T-helper 1 cell (primary cell): ENCODE results near the gene AFAP1.

Source experiments
- DNase-seq, 5 donors: peaks; one replicate each; pipeline ENCODE4 v3.0.0-alpha.2; 2012 to 2020

Gene AFAP1

DNA sequence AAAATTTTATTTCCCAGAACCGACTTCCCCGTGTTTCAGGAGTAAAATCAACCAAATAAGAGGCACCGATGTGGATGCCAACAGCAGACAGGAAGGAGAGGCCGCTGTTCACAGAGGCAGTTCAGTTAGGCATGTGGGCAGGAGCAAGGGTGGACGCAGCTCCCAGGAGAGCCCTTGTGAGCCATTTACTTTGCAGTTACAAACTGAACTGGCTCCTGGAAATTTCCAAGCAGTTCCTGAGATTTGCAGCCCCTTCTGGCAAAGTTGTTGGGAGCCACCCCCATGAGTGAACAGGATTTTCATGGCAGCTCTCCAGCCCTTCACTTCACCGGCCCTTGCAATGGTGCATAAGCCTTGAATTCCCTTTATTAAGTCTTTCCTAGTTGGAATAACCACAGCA, 189.1 kb downstream of the AFAP1 start:
- no peak for DNase-seq

DNA sequence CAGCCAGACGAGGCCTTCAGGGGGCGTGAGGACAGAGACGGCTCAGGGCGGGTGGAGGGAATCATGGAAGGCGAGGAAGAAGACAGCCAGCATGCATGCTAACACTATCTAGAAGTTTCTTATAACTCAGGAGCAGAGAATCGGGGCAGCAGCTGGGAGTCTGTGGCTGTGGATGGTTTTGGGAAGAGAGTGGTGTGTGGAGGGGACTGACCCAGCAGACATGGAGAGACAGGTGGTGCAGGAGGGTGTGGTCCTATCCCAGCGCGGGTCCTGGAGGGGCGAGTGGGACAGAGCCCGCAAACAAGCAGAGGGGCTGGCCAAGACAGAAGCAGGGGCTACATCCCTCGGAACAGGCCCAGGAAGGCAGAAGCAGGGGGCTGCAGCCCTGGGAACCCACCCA, 192.1 kb downstream of the AFAP1 start:
- DNase-seq, result no peak

DNA sequence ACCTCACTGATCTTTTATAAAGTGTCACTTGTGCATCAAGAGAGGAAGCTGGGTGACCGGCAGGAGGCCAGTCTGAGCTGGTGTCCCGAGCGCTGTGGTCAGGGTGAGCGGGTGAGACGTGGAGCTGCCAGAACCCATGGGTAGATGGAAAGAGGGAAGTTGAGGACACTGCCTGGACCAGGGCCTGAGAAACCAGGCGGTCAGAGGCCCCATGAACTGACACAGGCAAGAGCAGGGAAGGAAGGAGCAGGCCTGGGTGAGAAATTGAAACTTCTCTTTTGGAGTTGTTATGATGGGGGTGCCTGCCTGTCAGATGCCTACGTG, 192.6 kb downstream of the AFAP1 start:
- no peak for DNase-seq

DNA sequence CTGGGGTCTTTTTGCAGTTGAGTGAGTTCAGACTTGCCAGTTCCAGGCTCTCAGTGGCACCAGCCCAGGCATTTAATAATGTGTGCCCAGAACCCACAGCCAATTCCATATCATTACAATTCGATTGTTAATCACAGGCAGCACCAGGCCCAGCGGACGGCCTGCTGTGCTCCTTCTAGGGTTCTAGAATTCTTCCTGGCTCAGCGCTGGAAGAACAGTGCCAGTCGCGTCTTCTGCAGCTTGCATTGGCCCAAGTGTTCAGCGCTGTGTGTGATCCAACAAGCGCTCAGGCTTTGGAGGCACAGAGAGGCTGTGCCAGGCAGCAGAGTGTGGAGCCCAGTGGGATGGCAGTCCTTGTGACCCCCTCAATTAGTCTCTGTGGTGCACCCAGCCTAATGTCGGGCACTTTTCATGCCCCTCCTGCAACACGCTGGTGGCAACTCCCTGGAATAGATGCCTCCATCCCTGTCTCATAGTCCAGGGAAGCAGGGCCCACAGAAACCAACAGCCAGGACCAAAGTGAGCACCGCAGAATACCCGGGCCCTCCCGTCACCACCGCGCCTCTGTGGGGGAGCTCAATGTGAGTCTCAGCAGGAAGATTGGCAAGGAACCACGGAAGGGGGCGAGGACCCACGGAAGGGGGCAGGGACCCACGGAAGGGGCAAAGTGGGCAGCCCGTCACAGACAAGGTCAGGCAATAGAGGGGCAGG, 193.2 kb downstream of the AFAP1 start:
- DNase-seq, result no peak

DNA sequence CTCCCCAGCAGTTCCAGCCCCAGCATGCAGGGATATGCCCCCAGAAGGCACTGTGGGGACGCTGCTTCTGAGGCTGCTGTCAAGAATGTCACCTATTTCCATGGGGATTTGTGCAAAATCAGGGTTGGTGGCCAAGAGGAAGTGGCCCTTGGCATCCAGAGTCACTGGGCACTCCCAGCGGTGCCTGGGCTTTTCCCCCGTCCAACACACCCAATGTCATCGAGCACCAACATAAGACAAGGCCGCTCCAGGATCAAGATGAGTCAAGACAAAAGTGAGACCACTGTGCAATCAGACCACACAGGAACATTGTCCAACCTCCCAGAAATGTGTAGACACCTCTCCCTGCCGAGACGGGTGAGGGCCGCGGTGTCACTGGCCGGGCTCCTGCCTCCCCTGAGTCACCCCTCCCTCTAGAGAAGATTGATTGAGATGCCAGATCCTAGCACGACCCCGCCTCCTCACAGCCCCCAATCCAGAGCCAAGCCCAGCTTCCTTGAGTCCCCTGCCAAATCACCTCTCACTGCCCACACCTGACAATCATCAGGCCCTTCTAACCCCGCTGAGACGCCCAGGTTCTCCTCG, 194.3 kb downstream of the AFAP1 start:
- no peak for DNase-seq

DNA sequence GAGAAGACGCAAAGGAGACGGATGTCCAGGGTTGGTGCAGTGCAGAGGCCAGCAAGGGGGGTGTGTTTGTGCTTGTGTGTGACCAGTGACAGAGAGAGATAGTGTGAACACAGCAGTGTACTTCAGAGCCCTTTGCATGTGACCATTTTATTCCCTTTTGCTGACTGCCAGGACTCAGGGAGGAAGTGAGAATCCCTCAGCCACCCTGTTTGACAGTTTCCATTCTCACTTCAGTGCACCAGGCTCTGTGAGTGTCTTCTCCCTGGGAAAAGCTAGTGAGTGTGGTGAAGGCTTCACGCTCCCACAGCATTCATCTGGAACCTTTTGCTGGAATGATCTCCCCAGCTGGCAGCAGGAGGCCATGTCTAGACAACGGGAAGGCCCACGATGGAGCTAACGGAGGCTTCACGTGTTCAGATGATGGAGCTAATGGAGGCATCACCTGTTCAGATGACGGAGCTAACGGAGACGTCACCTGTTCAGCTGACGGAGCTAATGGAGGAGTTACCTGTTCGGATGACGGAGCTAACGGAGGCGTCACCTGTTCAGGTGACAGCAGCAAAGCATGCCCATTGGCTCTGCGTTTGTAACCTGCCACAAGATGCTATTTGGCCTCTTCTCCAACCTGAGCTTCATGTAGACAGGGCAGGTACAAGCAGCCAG, 195.4 kb downstream of the AFAP1 start:
- DNase-seq, result no peak

DNA sequence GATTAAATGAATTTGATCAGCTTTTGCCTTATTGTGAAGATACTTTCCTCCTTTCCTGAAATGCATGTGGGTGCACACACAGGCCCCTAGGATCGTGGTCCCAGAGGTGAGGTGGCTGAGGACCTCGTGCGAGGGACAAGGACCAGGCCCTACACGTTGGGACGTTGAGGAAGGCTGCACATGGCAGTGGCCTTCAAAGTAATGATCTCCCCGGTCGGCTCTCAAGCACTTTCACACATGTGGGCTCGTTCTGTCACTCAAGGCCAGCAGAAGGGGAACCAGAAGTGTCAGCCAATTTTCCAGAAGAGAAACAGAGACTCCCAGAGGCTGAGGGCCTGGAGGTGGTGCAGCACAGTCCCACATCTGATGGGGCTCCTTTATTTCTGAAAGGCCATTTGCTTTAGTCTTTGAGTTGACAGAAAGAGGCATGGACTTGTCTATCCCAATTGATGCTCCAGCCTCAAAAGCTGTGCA, 196.8 kb downstream of the AFAP1 start:
- DNase-seq, result no peak

DNA sequence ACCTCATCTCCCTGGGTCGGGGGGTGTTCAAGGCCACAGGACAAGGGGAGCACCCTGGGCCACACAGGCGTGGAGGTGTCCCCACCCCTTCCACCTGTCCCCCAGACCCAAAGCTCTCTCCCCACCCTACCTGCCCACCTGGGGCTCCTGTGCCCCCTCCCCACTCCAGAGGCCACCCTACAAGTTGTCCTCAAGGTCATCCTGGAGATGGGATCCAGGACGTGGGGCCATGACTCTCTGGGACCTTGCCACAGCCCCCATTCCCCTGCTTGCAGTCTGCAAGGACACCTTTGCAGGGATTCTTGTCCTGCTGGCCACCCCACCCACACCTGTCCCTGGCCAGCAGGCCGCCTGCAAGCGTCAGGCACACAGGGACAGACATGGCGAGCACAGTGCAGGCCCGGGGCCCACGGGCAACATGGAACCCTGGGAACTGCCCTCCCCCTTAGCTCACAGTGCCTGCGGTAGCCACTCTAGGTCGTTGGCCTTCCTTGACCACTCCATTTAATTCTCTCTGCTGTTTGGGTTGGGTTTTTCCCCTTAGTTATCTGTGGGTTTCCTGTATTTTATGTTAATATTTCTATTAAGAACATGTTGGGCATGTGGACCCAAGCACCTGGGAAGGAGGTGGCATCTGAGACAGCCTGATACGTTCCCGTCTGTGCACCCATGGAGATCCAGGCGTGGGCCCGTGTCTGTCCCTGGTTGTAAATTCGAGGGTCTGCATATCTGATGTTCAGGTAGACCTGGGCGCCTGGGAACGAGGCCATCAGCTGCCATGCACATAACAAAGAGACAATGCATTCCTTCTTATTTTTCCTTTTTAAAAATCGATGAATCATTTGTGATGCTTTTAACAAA, 197.5 kb downstream of the AFAP1 start:
- DNase-seq, result no peak

DNA sequence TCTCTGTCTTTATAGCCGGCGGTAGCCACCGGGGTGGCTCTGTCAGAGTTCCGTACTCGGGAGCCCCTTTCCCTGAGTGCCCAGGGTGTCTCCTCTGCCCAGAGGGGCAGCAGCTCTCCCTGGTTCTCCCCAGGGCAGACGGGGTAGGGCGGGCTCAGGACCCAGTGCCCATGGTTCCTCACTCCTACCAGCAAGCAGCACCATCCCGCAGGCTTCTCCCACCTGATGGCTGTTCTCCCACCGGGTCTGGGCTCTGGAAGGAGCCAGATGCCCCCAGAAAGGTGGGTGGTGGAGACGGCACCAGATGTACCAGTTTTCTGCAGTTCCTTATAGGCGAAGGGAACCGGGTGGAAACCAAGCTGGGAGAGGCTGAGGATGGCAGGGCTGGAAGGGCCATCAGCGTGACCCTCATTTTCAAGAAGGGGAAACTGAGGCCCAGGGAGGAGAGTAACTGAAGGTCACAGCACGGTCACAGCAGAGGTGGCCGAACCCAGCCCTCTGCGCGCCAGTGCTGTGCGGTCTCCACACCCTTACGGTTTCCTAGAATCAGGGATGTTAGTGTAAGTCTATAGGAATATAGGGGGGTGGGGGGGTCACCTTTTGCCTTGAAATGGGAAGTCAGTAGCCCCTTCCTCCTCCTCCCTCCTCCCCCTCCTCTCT, 198.7 kb downstream of the AFAP1 start:
- no peak for DNase-seq

DNA sequence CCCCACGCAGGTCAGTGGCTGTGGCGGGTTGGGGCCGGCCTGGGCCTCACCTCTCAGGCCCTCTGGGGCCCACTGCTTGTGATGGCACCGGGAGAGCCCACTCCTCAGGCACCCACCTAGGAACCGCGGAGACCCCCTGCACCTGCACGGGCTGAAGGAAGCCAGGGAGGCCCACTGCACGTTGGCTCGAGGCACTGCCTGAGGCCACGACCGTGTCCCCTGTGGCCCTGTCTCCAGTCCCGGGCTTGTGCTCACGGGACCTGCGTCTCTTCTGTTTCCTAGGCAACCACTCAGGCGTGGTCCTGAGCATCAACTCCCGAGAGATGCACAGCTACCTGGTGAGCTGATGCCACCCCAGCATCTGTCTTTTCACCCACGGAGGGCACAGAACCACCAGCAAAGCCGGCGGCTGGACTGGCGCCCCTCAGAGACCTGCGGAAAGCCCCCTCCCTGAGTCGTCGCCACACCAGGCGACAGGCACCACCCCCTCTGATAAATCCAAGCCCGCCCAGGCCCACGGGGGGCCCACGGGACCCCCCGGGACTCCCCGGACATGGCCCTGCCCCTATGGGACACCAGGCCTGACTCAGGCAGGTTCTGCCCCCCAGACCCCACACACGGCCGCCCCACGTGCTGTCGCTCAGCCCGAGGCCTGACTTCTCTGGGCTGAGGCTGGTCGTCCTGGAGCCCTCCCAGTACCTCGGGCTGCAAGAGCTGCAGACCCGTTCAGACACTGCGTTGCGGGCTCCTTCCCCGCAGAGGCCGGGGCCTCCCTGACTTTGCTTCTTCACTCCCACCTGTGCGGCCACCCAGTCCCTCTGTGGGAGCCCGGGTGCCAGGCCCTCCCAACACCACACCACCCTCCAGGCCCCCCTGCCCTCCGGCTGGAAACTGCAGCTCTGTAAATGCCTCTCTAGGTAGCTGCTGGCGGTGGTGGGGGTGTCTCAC, 199.5 kb downstream of the AFAP1 start:
- no peak for DNase-seq

DNA sequence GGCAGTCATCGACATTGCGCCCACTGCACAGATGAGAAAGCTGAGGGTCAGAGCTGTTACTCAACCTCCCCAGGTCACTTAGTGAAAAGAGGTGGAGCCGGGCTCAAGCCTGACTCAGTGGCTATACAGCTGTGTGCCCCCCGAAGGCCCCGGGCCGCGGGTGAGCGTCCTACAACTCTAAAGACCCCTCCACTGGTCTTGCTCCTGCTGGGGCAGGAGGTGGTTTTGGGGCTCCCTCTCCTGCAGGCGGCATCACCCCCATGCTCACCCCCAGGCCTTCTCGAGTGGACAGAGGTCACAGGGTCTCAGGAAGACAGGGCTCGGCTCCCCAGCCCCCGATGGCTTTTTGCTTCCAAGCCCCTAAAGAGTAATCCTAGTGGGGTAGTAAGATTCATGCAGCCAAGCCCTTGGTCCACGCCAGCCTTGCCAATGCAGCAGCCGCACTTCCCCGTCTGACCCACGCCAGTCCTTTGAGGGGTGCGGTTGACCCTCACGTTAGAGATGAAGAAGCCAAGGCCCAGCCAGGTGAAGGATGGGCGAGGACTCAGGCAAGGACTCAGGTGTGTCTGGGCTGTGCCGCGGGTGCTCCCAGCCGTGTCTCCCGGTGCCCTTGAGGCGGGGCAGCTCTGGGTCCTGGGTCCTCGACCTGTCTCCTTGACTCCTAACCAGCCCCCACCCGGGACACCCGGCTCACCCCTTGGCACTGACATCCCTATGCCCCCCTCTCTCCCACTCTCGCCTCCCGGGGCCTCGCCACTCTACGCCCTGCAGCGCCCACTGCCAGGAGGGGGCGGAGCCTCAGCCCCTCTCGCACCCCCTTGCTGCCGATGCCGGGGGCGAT, 200.4 kb downstream of the AFAP1 start:
- DNase-seq, result no peak

DNA sequence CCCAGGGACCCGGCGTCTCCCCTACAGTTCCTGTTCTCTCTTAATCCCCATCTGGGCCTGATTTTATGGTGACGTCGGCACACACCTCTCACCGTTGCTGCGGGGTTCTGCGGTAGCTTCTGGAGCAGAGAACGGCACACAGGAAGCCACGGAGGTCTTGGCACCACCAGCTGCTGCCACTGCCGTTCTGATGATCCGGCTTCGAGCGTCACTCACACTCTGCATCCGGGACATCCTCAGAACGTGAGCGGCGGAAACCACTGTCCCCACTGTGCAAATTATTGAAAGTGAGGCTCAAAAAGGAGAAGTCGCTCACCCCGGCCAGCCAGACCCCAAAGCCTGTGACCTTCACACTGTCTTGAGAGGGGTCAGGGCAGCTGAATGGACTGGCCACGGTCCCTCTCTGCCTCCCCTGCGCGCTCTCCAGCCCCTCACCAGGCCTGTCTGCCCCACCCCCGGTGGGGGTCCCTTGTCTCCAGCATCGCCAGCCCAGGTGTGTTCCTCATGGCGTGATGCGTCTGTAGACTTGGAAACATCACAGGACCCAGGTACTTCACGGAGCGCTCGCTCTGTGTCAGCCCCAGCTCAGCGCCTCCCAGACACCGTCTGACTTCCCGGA, 201.1 kb downstream of the AFAP1 start:
- no peak for DNase-seq

DNA sequence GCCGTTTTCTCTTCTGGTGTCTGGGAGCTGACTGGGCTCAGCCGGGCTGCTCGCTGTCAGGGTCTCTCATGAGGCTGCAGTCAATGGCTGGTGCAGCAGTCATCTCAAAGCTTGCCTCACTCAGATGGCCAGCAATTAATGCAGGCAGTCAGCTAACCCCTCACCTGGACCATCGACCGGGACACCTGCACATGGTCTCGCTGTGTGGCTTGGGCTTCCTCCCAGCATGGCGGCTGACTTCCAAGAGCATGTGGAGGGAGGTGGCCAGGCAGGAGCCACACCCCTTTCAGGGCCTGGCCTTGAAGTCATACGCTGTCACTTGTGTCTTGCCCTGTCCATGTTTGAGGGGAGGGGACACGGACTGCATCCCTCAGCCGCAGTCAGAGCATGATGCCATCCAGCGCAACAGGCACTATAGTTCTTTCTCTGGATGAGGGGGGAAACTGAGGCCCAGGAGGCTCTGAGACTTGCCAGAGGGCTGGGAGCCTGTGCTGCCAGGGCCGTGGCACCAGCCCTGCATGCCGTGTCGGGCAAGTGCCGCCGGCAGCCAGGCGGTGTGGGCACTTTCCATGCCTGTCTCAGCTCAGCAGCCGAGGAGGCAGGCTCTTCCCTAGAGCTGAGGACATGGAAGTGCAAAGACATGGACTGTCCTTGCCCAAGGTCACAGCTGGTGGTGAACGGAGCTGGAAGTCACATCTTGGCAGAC, 201.8 kb downstream of the AFAP1 start:
- DNase-seq, result no peak

DNA sequence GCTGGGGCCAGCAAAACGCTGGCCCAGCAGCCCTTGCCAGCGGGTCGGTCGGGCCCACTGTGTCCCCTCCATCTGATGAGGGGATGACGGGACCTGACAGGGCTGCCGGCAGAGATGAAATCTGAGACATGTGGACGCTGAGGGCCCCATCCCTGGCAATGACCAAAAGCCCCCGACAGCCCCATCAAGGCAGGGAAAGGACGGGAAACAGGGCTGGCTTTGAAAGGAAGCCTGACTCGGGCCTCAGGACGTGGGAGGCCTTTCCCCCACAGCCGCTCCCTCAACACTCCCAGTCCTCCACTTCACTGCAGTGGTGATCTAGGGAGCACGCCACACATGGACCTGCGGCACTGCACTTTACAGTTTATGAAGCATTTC, 202.4 kb downstream of the AFAP1 start:
- no peak for DNase-seq

DNA sequence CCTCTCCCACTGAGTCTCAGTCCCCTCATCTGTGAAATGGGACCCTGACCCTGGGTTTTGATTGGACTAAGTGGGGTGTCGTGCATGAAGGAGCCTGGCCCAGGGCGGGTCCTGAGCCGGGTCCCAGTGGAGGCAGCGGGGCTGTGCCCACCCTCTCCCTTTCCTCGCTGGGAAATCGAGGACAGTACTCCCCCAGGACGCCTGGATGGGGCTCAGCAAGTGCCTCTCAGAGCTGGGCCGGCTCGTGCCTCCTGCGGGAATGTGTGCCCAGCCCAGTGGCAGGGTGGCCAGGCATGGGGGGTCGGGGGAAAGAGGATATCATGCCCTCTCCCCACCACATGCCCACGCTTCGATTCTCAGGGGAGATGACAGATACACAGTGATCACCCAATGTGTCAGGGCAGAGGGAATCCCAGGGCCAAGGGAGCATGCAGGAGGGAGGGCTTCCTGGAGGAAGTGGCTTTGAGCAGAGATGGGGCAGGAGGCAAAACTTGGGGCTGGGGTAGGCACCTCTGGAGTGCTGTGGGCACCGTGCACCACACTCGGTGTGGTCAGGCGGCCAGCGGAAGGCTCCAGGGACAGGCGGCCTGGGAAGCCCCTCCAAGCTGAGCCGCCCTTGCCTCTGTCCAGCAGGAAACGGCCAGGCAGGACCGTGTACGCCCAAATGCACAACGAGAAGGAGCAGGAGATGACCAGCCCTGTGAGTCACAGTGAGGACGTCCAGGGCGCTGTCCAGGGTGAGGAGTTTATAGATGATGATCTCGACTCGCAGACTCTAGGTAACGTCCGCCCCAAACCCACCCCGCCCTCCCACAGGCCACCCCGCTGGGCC, 203.0 kb downstream of the AFAP1 start:
- no peak for DNase-seq

DNA sequence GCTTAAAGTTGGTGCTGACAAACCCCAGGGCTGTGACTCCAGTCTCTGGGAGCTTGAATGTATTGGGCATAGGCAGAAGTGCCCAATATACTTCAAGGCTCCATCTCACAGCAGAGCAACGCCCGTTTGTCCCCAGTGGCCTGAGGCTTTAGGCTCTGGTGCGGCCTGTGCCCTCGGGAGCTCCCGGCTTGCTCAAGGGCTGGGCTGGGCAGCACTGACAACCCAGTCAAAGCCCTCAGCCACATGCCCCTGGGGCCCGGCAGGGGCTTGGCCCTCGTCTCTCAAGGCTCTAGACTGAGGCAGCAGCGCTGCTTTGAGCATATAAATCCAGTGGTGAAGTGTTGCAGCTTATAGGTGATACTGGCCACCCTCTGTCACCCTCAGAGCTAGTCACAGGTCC, 203.7 kb downstream of the AFAP1 start:
- no peak for DNase-seq

DNA sequence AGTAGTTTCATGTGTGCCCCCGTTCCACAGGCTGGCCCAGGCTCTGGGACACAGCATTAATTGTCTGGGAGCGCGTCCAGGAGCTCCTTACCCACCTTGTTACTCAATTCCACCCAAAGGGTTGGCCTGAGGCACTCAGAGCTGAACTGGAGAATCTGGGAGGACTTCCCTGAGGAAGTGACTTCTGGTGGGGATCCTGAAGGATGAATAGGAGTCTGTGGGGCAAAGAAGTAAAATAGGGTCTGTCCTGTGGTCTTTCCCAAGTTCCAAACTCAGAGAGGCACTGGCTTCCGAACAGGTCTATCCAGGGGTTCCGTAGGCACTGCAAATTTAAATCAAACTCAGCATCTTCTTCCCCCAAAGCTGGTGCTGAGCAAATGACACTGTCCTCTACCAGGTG, 204.3 kb downstream of the AFAP1 start:
- no peak for DNase-seq

DNA sequence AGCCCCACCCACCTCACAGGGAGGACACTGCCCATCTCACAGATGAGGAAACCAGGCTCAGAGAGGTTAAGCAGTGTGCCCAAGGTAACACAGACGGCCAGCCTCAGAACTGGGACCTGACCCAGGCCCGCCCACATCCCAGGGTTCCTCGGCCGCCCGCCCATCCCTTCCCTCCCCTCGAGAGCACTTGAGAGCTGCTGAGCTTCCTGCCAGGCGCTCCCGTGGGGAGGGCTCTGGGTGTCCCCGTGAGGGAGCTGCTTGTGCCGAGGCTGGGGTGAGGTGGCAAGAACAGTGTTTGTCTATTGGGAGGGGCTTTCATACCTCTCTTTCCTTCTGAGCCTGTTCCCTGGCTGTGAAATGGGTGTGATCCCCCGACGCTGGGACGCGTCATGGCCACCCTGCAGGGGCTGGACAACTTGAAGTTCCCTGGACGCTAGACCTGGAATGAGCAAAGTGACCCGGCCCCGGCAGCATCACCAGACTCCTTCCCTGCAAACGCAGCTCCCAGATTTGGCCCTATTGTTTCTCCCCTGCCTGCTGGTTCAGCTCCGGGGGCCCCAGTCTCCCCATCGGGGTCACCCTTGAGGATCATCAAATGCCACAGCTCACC, 204.9 kb downstream of the AFAP1 start:
- no peak for DNase-seq
